Dermis blood vessel endothelial cell (primary cell): Measurements from ENCODE around the gene LRP6. TPM values are rescaled to one million over a fixed set of nuclear protein-coding genes. Genes with fewer than 3 reads are reported as not detected.
"Not testable (repeated sequence)": the region's sequence is repeated elsewhere in the genome, so short reads cannot be mapped to it uniquely, and the experiment has no call there.

Experiments
- DNase-seq: peaks from one replicate; pipeline ENCODE4 v3.0.0; 2010
- total RNA-seq: library from RNA; depleted of rRNA; stranded (reverse); fragments of >200 nt; gene quantifications from 2 replicates; pipeline ENCODE4 v1.2.3, GENCODE V29; 2014

LRP6 gene
- total RNA-seq, 1 donor from 2014 or later = 57.2 TPM

- no peak for DNase-seq
Observed at GRCh38 chr12:12178559-12178958, 88.3 kb downstream of the LRP6 start.

- DNase-seq = no peak
Observed at GRCh38 chr12:12176402-12176801, 90.4 kb downstream of the LRP6 start.

- no peak for DNase-seq
Observed at GRCh38 chr12:12171991-12172511, 94.8 kb downstream of the LRP6 start.

GRCh38 chr12:12167847-12168246 lies 99.0 kb downstream of the LRP6 start:
- DNase-seq = no peak

GRCh38 chr12:12166751-12167150 lies 100.1 kb downstream of the LRP6 start:
- DNase-seq = no peak

GRCh38 chr12:12159988-12160387 lies 106.9 kb downstream of the LRP6 start:
- peak; percentile 57 for DNase-seq

GRCh38 chr12:12158858-12159257 lies 108.0 kb downstream of the LRP6 start:
- no peak for DNase-seq

- no peak for DNase-seq
Observed at GRCh38 chr12:12157424-12157823, 109.4 kb downstream of the LRP6 start.

- DNase-seq = no peak
Observed at GRCh38 chr12:12156828-12157227, 110.0 kb downstream of the LRP6 start.

GRCh38 chr12:12156116-12156515 lies 110.7 kb downstream of the LRP6 start:
- DNase-seq = no peak

GRCh38 chr12:12153596-12153995 lies 113.2 kb downstream of the LRP6 start:
- DNase-seq = peak; percentile 15

- peak; percentile 74 for DNase-seq
Observed at GRCh38 chr12:12147111-12147510, 119.7 kb downstream of the LRP6 start.

GRCh38 chr12:12144531-12144930 lies 122.3 kb downstream of the LRP6 start:
- not testable (repeated sequence) for DNase-seq

GRCh38 chr12:12141000-12141399 lies 125.8 kb downstream of the LRP6 start:
- no peak for DNase-seq

GRCh38 chr12:12138203-12139154 lies 128.4 kb downstream of the LRP6 start:
- no peak for DNase-seq

GRCh38 chr12:12133785-12134184 lies 133.1 kb downstream of the LRP6 start:
- DNase-seq = no peak

- DNase-seq = no peak
Observed at GRCh38 chr12:12133259-12133658, 133.6 kb downstream of the LRP6 start.

GRCh38 chr12:12128670-12129069 lies 138.2 kb downstream of the LRP6 start:
- no peak for DNase-seq

- no peak for DNase-seq
Observed at GRCh38 chr12:12127304-12127703, 139.5 kb downstream of the LRP6 start.

- DNase-seq = no peak
Observed at GRCh38 chr12:12126551-12126950, 140.3 kb downstream of the LRP6 start.

- DNase-seq = no peak
Observed at GRCh38 chr12:12123036-12123604, 143.7 kb downstream of the LRP6 start.

GRCh38 chr12:12121061-12121460 lies 145.8 kb downstream of the LRP6 start:
- no peak for DNase-seq

GRCh38 chr12:12116677-12117076 lies 150.2 kb downstream of the LRP6 start:
- DNase-seq = no peak

- DNase-seq = no peak
Observed at GRCh38 chr12:12115514-12115913, 151.3 kb downstream of the LRP6 start.
